ENCODE measurements around the gene FRMD3.

- TF ChIP-seq CTCF (IDR thresholded peaks at IDR 0.05) (no peak), POLR2AphosphoS5 (IDR thresholded peaks at IDR 0.05) (no peak), POLR2A (IDR thresholded peaks at IDR 0.05) (no peak), EP300 (IDR thresholded peaks at IDR 0.05) (no peak)
Observed at GRCh38 chr9:83240671-83241070, 297.5 kb downstream of the FRMD3 start.
